ENCODE data around the gene LCMT1. TPM values are rescaled to one million over a fixed set of nuclear protein-coding genes. Genes with fewer than 3 reads are reported as not detected.
"Not testable (repeated sequence)": the region's sequence is repeated elsewhere in the genome, so short reads cannot be mapped to it uniquely, and the experiment has no call there.

The LCMT1 gene
- polyA plus RNA-seq, 4 donors = 27.0 to 105 (median 31.9) TPM

GRCh38 chr16:25121824-25122600 is 10.5 kb downstream of the LCMT1 start:
- H3K27me3 ChIP-seq (ENCODE audit: control insufficient read depth in 3 of 3, insufficient read depth in 3 of 3, low read length in 3 of 3) = no peaks in the 10 kb centered on the region
- H3K4me1 ChIP-seq (ENCODE audit: control insufficient read depth in 3 of 3, insufficient read depth in 2 of 3, low read depth in 1 of 3, low read length in 2 of 3) = no peaks in the 10 kb centered on the region
- H3K27ac ChIP-seq (ENCODE audit: low read depth in 1 of 3, low read length in 2 of 3) = no peak overlapping the region
- no peak for DNase-seq
- no peak for FAIRE-seq
- H3K9me3 ChIP-seq (ENCODE audit: control insufficient read depth in 2 of 2, insufficient read depth in 1 of 2, low read depth in 1 of 2, low read length in 1 of 2) = no peaks in the 10 kb centered on the region
- H3K4me3 ChIP-seq (ENCODE audit: low read depth in 1 of 3, low read length in 3 of 3) = no peak overlapping the region
- H3K36me3 ChIP-seq (ENCODE audit: control insufficient read depth in 3 of 3, insufficient read depth in 2 of 3, low read depth in 1 of 3, low read length in 3 of 3) = peaks cover 0 to 21% (median 2%) of the 10 kb centered on the region in 3 donors
- WGBS, 3 donors = 83 to 88% (median 87%) methylated on average over 6 of the region's 6 CpGs

GRCh38 chr16:25124503-25124902 is 13.0 kb downstream of the LCMT1 start:
- Histone ChIP-seq H3K9me3 (ENCODE audit: control insufficient read depth in 2 of 2, insufficient read depth in 1 of 2, low read depth in 1 of 2, low read length in 1 of 2) (no peaks in the 10 kb centered on the region), H3K27me3 (ENCODE audit: control insufficient read depth in 3 of 3, insufficient read depth in 3 of 3, low read length in 3 of 3) (no peaks in the 10 kb centered on the region), H3K27ac (ENCODE audit: low read depth in 1 of 3, low read length in 2 of 3) (no peak overlapping the region), H3K4me1 (ENCODE audit: control insufficient read depth in 3 of 3, insufficient read depth in 2 of 3, low read depth in 1 of 3, low read length in 2 of 3) (no peaks in the 10 kb centered on the region), H3K36me3 (ENCODE audit: control insufficient read depth in 3 of 3, insufficient read depth in 2 of 3, low read depth in 1 of 3, low read length in 3 of 3) (peaks cover 0 to 10% (median 2%) of the 10 kb centered on the region in 3 donors), H3K4me3 (ENCODE audit: low read depth in 1 of 3, low read length in 3 of 3) (no peak overlapping the region)
- DNase-seq = no peak
- WGBS, 3 donors = 46 to 54% (median 48%) methylated on average over 3 of the region's 3 CpGs
- FAIRE-seq = no peak

- WGBS, 3 donors = 78 to 80% (median 79%) methylated on average over 13 of the region's 13 CpGs
- peaks cover 2 to 15% (median 4%) of the 10 kb centered on the region in 3 donors for H3K36me3 ChIP-seq (ENCODE audit: control insufficient read depth in 3 of 3, insufficient read depth in 2 of 3, low read depth in 1 of 3, low read length in 3 of 3)
- DNase-seq; H3K4me3 ChIP-seq (ENCODE audit: low read depth in 1 of 3, low read length in 3 of 3); H3K4me1 ChIP-seq (ENCODE audit: control insufficient read depth in 3 of 3, insufficient read depth in 2 of 3, low read depth in 1 of 3, low read length in 2 of 3); H3K27me3 ChIP-seq (ENCODE audit: control insufficient read depth in 3 of 3, insufficient read depth in 3 of 3, low read length in 3 of 3); H3K27ac ChIP-seq (ENCODE audit: low read depth in 1 of 3, low read length in 2 of 3); H3K9me3 ChIP-seq (ENCODE audit: control insufficient read depth in 2 of 2, insufficient read depth in 1 of 2, low read depth in 1 of 2, low read length in 1 of 2); FAIRE-seq: not testable (repeated sequence)
Observed at GRCh38 chr16:25126086-25126666, 14.6 kb downstream of the LCMT1 start.

DNA sequence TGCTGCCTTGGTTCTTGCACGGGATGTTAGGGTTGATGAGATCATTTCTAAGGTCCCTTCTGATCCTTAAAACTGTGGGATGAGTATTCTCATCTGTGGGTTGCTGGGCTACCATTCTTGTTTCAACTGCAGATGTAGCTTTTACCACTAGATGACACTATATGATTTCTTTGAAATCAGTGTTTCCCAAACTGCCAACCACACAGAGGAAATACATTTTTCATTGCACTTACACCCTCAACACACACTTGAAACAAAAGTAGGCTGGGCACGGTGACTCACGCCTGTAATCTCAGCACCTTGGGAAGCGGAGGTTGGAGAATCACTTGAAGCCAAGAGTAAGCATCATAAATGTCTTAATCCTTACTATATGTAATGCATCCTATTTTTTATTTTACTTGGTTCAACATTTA is 15.3 kb downstream of the LCMT1 start:
- peak; percentile 66 to 73 for DNase-seq
- Histone ChIP-seq H3K4me3 (ENCODE audit: low read depth in 1 of 3, low read length in 3 of 3) (no peak overlapping the region), H3K9me3 (ENCODE audit: control insufficient read depth in 2 of 2, insufficient read depth in 1 of 2, low read depth in 1 of 2, low read length in 1 of 2) (no peaks in the 10 kb centered on the region), H3K4me1 (ENCODE audit: control insufficient read depth in 3 of 3, insufficient read depth in 2 of 3, low read depth in 1 of 3, low read length in 2 of 3) (no peaks in the 10 kb centered on the region), H3K36me3 (ENCODE audit: control insufficient read depth in 3 of 3, insufficient read depth in 2 of 3, low read depth in 1 of 3, low read length in 3 of 3) (peaks cover 2 to 15% (median 4%) of the 10 kb centered on the region in 3 donors), H3K27ac (ENCODE audit: low read depth in 1 of 3, low read length in 2 of 3) (no peak overlapping the region), H3K27me3 (ENCODE audit: control insufficient read depth in 3 of 3, insufficient read depth in 3 of 3, low read length in 3 of 3) (no peaks in the 10 kb centered on the region)
- WGBS, 3 donors = 9 to 25% (median 10%) methylated on average over 4 of the region's 4 CpGs
- FAIRE-seq = no peak

DNA sequence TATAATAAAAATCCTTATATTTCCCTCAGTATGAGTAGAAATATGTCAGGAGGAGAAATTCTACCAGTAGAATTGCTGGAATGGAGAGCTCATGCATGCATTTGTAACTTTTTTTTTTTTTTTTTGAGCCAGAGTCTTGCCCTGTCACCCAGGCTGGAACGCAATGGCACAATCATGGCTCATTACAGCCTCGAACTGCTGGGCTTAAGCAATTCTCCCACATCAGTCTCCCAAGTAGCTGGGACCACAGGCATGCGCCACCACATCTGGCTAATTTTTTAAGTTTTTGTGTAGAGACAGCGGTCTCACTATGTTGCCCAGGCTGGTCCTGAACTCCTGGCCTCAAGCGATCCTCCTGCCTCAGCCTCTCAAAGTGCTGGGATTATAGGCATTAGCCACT is 21.2 kb downstream of the LCMT1 start:
- H3K4me1 ChIP-seq (ENCODE audit: control insufficient read depth in 3 of 3, insufficient read depth in 2 of 3, low read depth in 1 of 3, low read length in 2 of 3); H3K9me3 ChIP-seq (ENCODE audit: control insufficient read depth in 2 of 2, insufficient read depth in 1 of 2, low read depth in 1 of 2, low read length in 1 of 2); FAIRE-seq; H3K27ac ChIP-seq (ENCODE audit: low read depth in 1 of 3, low read length in 2 of 3); H3K4me3 ChIP-seq (ENCODE audit: low read depth in 1 of 3, low read length in 3 of 3); H3K27me3 ChIP-seq (ENCODE audit: control insufficient read depth in 3 of 3, insufficient read depth in 3 of 3, low read length in 3 of 3); DNase-seq: not testable (repeated sequence)
- peaks cover 2 to 45% (median 15%) of the 10 kb centered on the region in 3 donors for H3K36me3 ChIP-seq (ENCODE audit: control insufficient read depth in 3 of 3, insufficient read depth in 2 of 3, low read depth in 1 of 3, low read length in 3 of 3)
- WGBS, 3 donors = 98 to 99% (median 98%) methylated on average over 5 of the region's 5 CpGs

GRCh38 chr16:25134166-25134700 is 22.7 kb downstream of the LCMT1 start:
- no peaks in the 10 kb centered on the region for H3K4me1 ChIP-seq (ENCODE audit: control insufficient read depth in 3 of 3, insufficient read depth in 2 of 3, low read depth in 1 of 3, low read length in 2 of 3)
- DNase-seq (no peak), FAIRE-seq (no peak)
- H3K27ac ChIP-seq (ENCODE audit: low read depth in 1 of 3, low read length in 2 of 3) = no peak overlapping the region
- H3K4me3 ChIP-seq (ENCODE audit: low read depth in 1 of 3, low read length in 3 of 3) = no peak overlapping the region
- 87 to 90% (median 89%) methylated on average over 4 of the region's 4 CpGs for WGBS, 3 donors
- H3K27me3 ChIP-seq (ENCODE audit: control insufficient read depth in 3 of 3, insufficient read depth in 3 of 3, low read length in 3 of 3) = no peaks in the 10 kb centered on the region
- no peaks in the 10 kb centered on the region for H3K9me3 ChIP-seq (ENCODE audit: control insufficient read depth in 2 of 2, insufficient read depth in 1 of 2, low read depth in 1 of 2, low read length in 1 of 2)
- H3K36me3 ChIP-seq (ENCODE audit: control insufficient read depth in 3 of 3, insufficient read depth in 2 of 3, low read depth in 1 of 3, low read length in 3 of 3) = peaks cover 2 to 57% (median 15%) of the 10 kb centered on the region in 3 donors

DNA sequence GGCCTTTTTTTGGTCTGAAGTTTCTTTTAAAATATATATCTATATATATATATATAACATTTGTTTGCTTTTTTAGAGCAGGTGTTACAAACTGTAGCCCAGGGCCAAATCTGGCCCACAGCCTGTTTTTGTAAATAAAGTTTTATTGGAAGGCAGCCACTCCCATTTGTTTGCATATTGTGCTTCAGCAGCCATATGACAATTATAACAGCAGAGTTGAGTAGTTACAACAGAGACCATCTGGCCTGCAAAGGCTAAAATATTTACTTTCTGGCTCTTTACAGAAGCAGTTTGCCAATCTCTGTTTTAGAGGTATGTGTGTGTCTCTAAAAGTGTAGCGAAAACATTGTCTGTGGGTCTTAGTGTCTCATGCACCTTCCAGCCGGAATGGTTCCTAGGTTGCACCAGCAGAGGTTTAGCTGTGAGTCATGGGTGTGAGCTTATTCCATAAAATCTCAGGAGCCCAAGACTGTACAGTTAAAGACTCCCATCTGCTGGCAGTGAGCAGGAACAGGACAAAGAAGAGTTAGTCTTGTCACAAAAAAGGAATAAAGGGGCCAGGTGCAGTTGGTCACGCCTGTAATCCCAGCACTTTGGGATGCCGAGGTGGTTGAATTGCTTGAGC is 23.8 kb downstream of the LCMT1 start:
- no peak for FAIRE-seq
- WGBS, 3 donors = 79 to 93% (median 85%) methylated on average over 4 of the region's 4 CpGs
- DNase-seq = peak in 1 of 2 donors; percentile 23
- H3K9me3 ChIP-seq (ENCODE audit: control insufficient read depth in 2 of 2, insufficient read depth in 1 of 2, low read depth in 1 of 2, low read length in 1 of 2) = no peaks in the 10 kb centered on the region
- H3K4me3 ChIP-seq (ENCODE audit: low read depth in 1 of 3, low read length in 3 of 3) = no peak overlapping the region
- H3K36me3 ChIP-seq (ENCODE audit: control insufficient read depth in 3 of 3, insufficient read depth in 2 of 3, low read depth in 1 of 3, low read length in 3 of 3) = peaks cover 0 to 56% (median 16%) of the 10 kb centered on the region in 3 donors
- H3K27me3 ChIP-seq (ENCODE audit: control insufficient read depth in 3 of 3, insufficient read depth in 3 of 3, low read length in 3 of 3) = no peaks in the 10 kb centered on the region
- H3K27ac ChIP-seq (ENCODE audit: low read depth in 1 of 3, low read length in 2 of 3) = no peak overlapping the region
- no peaks in the 10 kb centered on the region for H3K4me1 ChIP-seq (ENCODE audit: control insufficient read depth in 3 of 3, insufficient read depth in 2 of 3, low read depth in 1 of 3, low read length in 2 of 3)

- peaks cover 0 to 64% (median 13%) of the 10 kb centered on the region in 3 donors for H3K36me3 ChIP-seq (ENCODE audit: control insufficient read depth in 3 of 3, insufficient read depth in 2 of 3, low read depth in 1 of 3, low read length in 3 of 3)
- 95 to 97% (median 95%) methylated on average over 6 of the region's 6 CpGs for WGBS, 3 donors
- no peaks in the 10 kb centered on the region for H3K27me3 ChIP-seq (ENCODE audit: control insufficient read depth in 3 of 3, insufficient read depth in 3 of 3, low read length in 3 of 3)
- H3K4me1 ChIP-seq (ENCODE audit: control insufficient read depth in 3 of 3, insufficient read depth in 2 of 3, low read depth in 1 of 3, low read length in 2 of 3) = no peaks in the 10 kb centered on the region
- H3K27ac ChIP-seq (ENCODE audit: low read depth in 1 of 3, low read length in 2 of 3) = no peak overlapping the region
- no peak for FAIRE-seq
- no peak overlapping the region for H3K4me3 ChIP-seq (ENCODE audit: low read depth in 1 of 3, low read length in 3 of 3)
- H3K9me3 ChIP-seq (ENCODE audit: control insufficient read depth in 2 of 2, insufficient read depth in 1 of 2, low read depth in 1 of 2, low read length in 1 of 2) = no peaks in the 10 kb centered on the region
- no peak for DNase-seq
Observed at GRCh38 chr16:25138130-25138529, 26.6 kb downstream of the LCMT1 start.
